GM12878 (cell line): ENCODE measurements around the gene ADD2. TPM values are rescaled to one million over a fixed set of nuclear protein-coding genes. Genes with fewer than 3 reads are reported as not detected.

Experiments used
- ATAC-seq: fragments of 200-7000 bp; cut with Tn5 transposase; 3 replicates; pipeline ENCODE4 v1.9.1; 2020; ENCODE audit warnings: mild to moderate bottlenecking, moderate library complexity
- BruUV-seq: library from RNA; stranded (reverse); fragments of 400-500 nt; replicated peaks from 2 replicates; lab custom pipeline; 2021; lab: Mats Ljungman, UMichigan
- CTCF ChIA-PET: fragments of 300-600 bp; sonication (Branson Sonifier 250); formaldehyde crosslinking; extraction: SDS; loops from one replicate; lab custom pipeline; 2021; ENCODE audit warnings: inconsistent platforms; lab: Yijun Ruan, JAX
- POLR2A ChIA-PET: fragments of 350-600 bp; formaldehyde crosslinking; extraction: SDS; loops from one replicate; lab custom pipeline; 2021; ENCODE audit warnings: inconsistent platforms; lab: Charles Lee
- RAD21 ChIA-PET: fragments of 300-600 bp; sonication (Branson Sonifier 250); formaldehyde crosslinking; loops from one replicate; lab custom pipeline; 2023; ENCODE audit warnings: antibody characterized with exemption; ENCODE audit not compliant: unreplicated experiment; lab: Charles Lee
- SMC1A ChIA-PET: fragments of 300-600 bp; sonication (Branson Sonifier 250); formaldehyde crosslinking; loops from one replicate; lab custom pipeline; 2023; ENCODE audit not compliant: unreplicated experiment, uncharacterized antibody; lab: Charles Lee
- DNase-seq: peaks from one replicate; pipeline ENCODE4 v3.0.0-alpha.2; 2011; ENCODE audit warnings: low read depth, low spot score
- FAIRE-seq: peaks from 3 replicates; lab custom pipeline; 2011; peaks lifted over from hg19 to GRCh38; lab: Jason Lieb, UNC
- H2AFZ ChIP-seq: 2 replicates; pipeline ENCODE4 v1.6.0; 2011; ENCODE audit warnings: low read depth, low read length, control low read depth; ENCODE audit not compliant: control insufficient read depth
- H3K27ac ChIP-seq: 2 replicates; pipeline ENCODE4 v1.5.1; 2011; ENCODE audit warnings: control low read depth; ENCODE audit not compliant: control insufficient read depth, insufficient read depth
- H3K27me3 ChIP-seq, 2 experiments: replicated peaks in 1 of 2; 2 replicates each; pipeline versions ENCODE4 v1.6.0 to v1.6.1; 2011; ENCODE audit warnings: low read length in 1 of 2; ENCODE audit not compliant: control insufficient read depth in 2 of 2, insufficient read depth in 2 of 2
- H3K36me3 ChIP-seq, 2 experiments: 2 replicates each; pipeline ENCODE4 v1.5.1; 2011; ENCODE audit warnings: low read length in 1 of 2; ENCODE audit not compliant: control insufficient read depth in 2 of 2, insufficient read depth in 2 of 2
- H3K4me1 ChIP-seq: 2 replicates; pipeline ENCODE4 v1.6.1; 2011; ENCODE audit warnings: mild to moderate bottlenecking, low read length, moderate library complexity, mixed read lengths; ENCODE audit not compliant: control insufficient read depth, insufficient read depth
- H3K4me2 ChIP-seq: 2 replicates; pipeline ENCODE4 v1.6.0; 2011; ENCODE audit warnings: control low read depth; ENCODE audit not compliant: control insufficient read depth, insufficient read depth
- H3K4me3 ChIP-seq: fragments of 200-600 bp; sonication (generic); 2 replicates; pipeline ENCODE4 v1.5.1; 2016
- H3K79me2 ChIP-seq: 2 replicates; pipeline ENCODE4 v1.6.0; 2011; ENCODE audit warnings: low read length; ENCODE audit not compliant: control insufficient read depth, insufficient read depth
- H3K9ac ChIP-seq: 2 replicates; pipeline ENCODE4 v1.8.0; 2011; ENCODE audit warnings: low read length, control low read depth, mixed read lengths; ENCODE audit not compliant: control insufficient read depth, insufficient read depth
- H3K9me3 ChIP-seq: replicated peaks from 3 replicates; pipeline ENCODE4 v1.5.1; 2011; ENCODE audit warnings: mild to moderate bottlenecking, low read length; ENCODE audit not compliant: control insufficient read depth, insufficient read depth
- H4K20me1 ChIP-seq: 2 replicates; pipeline ENCODE4 v1.6.0; 2011; ENCODE audit not compliant: control insufficient read depth, insufficient read depth
- IKZF2 ChIP-seq, 2 experiments: fragments of 450-650 bp; IDR thresholded peaks; 2 replicates each; pipeline ENCODE4 v1.6.1; 2017; ENCODE audit warnings: mild to moderate bottlenecking in 2 of 2, moderate library complexity in 2 of 2
- MYB ChIP-seq: fragments of 150-350 bp; IDR thresholded peaks from 2 replicates; pipeline ENCODE4 v1.6.1; 2014; ENCODE audit warnings: mild to moderate bottlenecking, low read depth, low read length, borderline replicate concordance
- SMC3 ChIP-seq: IDR thresholded peaks from 2 replicates; pipeline ENCODE4 v1.6.1; 2011; ENCODE audit warnings: low read length, improper control_type of control experiment, borderline replicate concordance
- SUPT20H ChIP-seq: IDR thresholded peaks from 2 replicates; pipeline ENCODE4 v1.6.1; 2011; ENCODE audit warnings: low read depth, mild to moderate bottlenecking, low read length, moderate library complexity, borderline replicate concordance; ENCODE audit not compliant: control insufficient read depth
- SUZ12 ChIP-seq: fragments of 200-600 bp; sonication (generic); IDR thresholded peaks from one replicate; pipeline ENCODE4 v1.6.1; 2018; ENCODE audit warnings: antibody characterized with exemption, mild to moderate bottlenecking; ENCODE audit not compliant: unreplicated experiment
- TCF3 ChIP-seq: IDR thresholded peaks from 2 replicates; pipeline ENCODE4 v1.6.1; 2012; ENCODE audit warnings: low read depth, mild to moderate bottlenecking, low read length, borderline replicate concordance; ENCODE audit not compliant: insufficient read depth
- WGBS: methylation state at CpG from one replicate; pipeline ENCODE4 v1.1.6; 2016; ENCODE audit warnings: low lambda C conversion rate; ENCODE audit not compliant: insufficient replicate concordance, insufficient coverage; ENCODE audit errors: missing lambda C conversion rate; 5-methylcytosine and 5-hydroxymethylcytosine counted together
- in situ Hi-C: fragments of 300-500 bp; cut with MboI; formaldehyde crosslinking; loops from 9 replicates; pipeline ENCODE4 v1.14.3; 2018; ENCODE audit warnings: mixed read lengths
- intact Hi-C: fragments of 100-400 bp; cut with micrococcal nuclease; formaldehyde crosslinking; loops from one replicate; pipeline ENCODE4 v1.14.2; 2022; ENCODE audit not compliant: unreplicated experiment
- polyA plus RNA-seq, 11 experiments: library from polyadenylated mRNA; depleted of rRNA in 4 of 11; unstranded in 6 of 11; stranded (reverse) in 5 of 11; fragments of >200 nt; fragmentation: Nextera tagmentation in 4 of 11; fragmentation: Illumina TruSeq in 1 of 11; extraction: Ambion mirVana in 4 of 11; extraction: Trizol in 1 of 11; gene quantifications; 1 replicate in 1 of 11; 2 replicates in 10 of 11; pipeline versions ENCODE4 v1.2.1 to v1.2.3, GENCODE V29; 2011 to 2016; ENCODE audit warnings: inconsistent platforms in 2 of 11, missing spikeins in 2 of 11, low read depth in 1 of 11
- total RNA-seq, 4 experiments: library from RNA; depleted of rRNA in 3 of 4; stranded (reverse); fragments of >200 nt in 3 of 4; fragmentation: Illumina TruSeq in 1 of 4; extraction: Trizol in 1 of 4; gene quantifications; 2 replicates each; pipeline versions ENCODE4 v1.2.1 to v1.2.3, GENCODE V29; 2013 to 2021
- TF ChIP-seq, protein P1 (sequence below): IDR thresholded peaks from 2 replicates; pipeline ENCODE4 v1.6.1; 2011; ENCODE audit warnings: borderline replicate concordance, low read depth, mild to moderate bottlenecking, moderate library complexity, low read length; ENCODE audit not compliant: insufficient read depth, poor library complexity, severe bottlenecking

The ADD2 gene
- total and polyA plus RNA-seq, 10 of the 15 experiments (the other 5 are each of a cell fraction or from before 2014, with no cell fraction given) = 0.05 to 0.13 (median 0.08) TPM; not detected in 7

DNA sequence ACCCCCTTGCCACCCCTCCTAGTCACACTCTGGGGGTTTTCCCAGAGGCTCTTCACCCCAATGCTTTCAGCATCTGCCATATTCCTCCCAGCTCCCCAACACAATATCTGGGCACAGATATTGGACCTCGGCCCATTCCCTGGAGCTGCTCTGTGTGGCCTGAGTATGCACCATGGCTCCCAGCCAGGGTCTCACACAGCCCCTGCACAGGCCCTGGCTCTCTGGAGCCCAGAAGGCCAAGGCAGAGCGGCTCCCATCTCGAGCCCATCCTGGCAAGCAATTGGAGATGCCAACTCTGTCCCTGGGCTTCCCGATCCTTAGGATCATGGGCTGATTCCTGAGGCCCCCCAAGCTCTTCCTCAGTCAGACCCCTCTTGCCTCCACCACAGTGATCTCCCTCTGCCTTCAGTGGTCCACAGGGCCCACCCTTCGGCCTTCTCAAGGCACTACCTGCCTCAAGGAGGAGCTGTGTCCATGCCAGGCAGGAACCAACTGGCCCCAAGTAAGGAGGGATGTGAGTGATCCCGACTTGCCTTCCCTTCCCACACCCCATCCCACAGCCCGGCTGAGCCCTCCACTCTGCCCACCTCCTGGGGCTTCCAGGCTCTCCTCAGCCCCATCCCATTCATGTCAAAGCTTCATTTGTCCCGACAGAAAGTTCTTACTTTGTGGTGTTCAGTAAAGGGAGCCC is 62.7 kb downstream of the ADD2 start:
- CTCF ChIA-PET = no interaction called here
- in situ Hi-C loops = no loop called here
- Histone ChIP-seq H3K27me3 (no peaks in the 10 kb centered on the region), H3K4me3 (no peak overlapping the region), H3K36me3 (no peaks in the 10 kb centered on the region), H3K9me3 (no peaks in the 10 kb centered on the region), H3K79me2 (no peaks in the 10 kb centered on the region), H2AFZ (no peak overlapping the region), H3K4me2 (no peak overlapping the region), H4K20me1 (no peaks in the 10 kb centered on the region), H3K4me1 (no peaks in the 10 kb centered on the region), H3K9ac (no peak overlapping the region), H3K27ac (no peak overlapping the region)
- no peak for ATAC-seq
- RAD21 ChIA-PET = no interaction called here
- POLR2A ChIA-PET = no interaction called here
- no TSS peak for BruUV-seq
- no peak for DNase-seq
- TF ChIP-seq SUZ12 (no peak), IKZF2 (IDR thresholded peaks at IDR 0.05) (no peak), TCF3 (no peak)
- SMC1A ChIA-PET = no interaction called here
- intact Hi-C loops = no loop called here
- no peak for FAIRE-seq
- WGBS = 22% methylated on average over 8 of the region's 8 CpGs

DNA sequence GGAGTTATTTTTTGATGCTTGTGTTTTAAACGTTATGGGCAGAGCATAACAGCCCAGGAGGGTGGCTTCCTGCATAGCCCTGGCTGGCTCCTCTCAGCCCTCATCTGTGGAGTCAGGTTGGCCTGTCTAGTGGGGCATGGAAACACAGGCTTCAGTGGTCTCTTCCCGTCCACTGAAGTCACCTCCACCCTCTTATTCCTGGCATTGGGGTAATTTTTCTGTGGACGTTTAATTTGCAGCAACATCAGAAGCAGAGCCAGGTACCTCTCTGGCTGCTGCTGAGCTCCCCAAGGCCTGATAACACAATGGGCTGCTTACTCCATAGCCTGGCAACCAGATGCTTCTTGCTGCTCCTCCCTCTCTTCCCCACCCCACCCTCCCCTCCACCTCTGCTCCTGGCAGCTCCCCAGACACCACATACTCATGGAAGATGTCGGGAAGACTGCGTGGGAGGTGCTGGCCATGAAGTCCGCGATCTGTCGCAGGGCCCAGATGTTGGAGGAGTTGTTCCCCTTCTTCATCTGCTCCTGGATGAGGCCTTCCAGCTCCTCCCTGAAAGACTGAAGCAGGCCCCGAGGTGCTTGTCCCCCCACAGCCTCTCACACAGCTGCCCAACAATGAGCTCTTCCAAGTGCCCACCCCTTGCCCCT is 64.0 kb downstream of the ADD2 start:
- no peak overlapping the region for H3K9ac ChIP-seq
- no peaks in the 10 kb centered on the region for H3K79me2 ChIP-seq
- H4K20me1 ChIP-seq = no peaks in the 10 kb centered on the region
- in situ Hi-C loops (no loop called here), intact Hi-C loops (no loop called here)
- H3K27me3 ChIP-seq = no peaks in the 10 kb centered on the region
- ATAC-seq (no peak), FAIRE-seq (no peak), DNase-seq (no peak)
- ChIA-PET SMC1A (no interaction called here), CTCF (interaction anchor here (0.6 kb wide), 1 partner anchor 126 kb away, joined by 3 read pairs; no protein-coding TSS in a partner anchor), RAD21 (no interaction called here), POLR2A (no interaction called here)
- no peak for TF ChIP-seq SUPT20H
- no peak for TF ChIP-seq SMC3
- TF ChIP-seq, protein P1, sequence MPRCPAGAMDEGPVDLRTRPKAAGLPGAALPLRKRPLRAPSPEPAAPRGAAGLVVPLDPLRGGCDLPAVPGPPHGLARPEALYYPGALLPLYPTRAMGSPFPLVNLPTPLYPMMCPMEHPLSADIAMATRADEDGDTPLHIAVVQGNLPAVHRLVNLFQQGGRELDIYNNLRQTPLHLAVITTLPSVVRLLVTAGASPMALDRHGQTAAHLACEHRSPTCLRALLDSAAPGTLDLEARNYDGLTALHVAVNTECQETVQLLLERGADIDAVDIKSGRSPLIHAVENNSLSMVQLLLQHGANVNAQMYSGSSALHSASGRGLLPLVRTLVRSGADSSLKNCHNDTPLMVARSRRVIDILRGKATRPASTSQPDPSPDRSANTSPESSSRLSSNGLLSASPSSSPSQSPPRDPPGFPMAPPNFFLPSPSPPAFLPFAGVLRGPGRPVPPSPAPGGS = no peak
- TF ChIP-seq MYB = no peak
- no peak overlapping the region for H2AFZ ChIP-seq
- BruUV-seq = no TSS peak
- H3K9me3 ChIP-seq = no peaks in the 10 kb centered on the region
- no peak overlapping the region for H3K4me2 ChIP-seq
- no peak overlapping the region for H3K4me3 ChIP-seq
- WGBS = 40% methylated on average over 8 of the region's 9 CpGs
- H3K36me3 ChIP-seq = no peaks in the 10 kb centered on the region
- no peaks in the 10 kb centered on the region for H3K4me1 ChIP-seq
- no peak overlapping the region for H3K27ac ChIP-seq
